Islet of Langerhans (tissue), 1 donor: Measurements from ENCODE around the gene ITGA2B.
"Not testable (repeated sequence)": the region's sequence is repeated elsewhere in the genome, so short reads cannot be mapped to it uniquely, and the experiment has no call there.

Source experiments
- FAIRE-seq: peaks from one replicate; lab custom pipeline; 2011; peaks lifted over from hg19 to GRCh38; lab: Jason Lieb, UNC

The ITGA2B gene

GRCh38 chr17:44368391-44369243 lies 20.8 kb downstream of the ITGA2B start:
- FAIRE-seq, result not testable (repeated sequence)

DNA sequence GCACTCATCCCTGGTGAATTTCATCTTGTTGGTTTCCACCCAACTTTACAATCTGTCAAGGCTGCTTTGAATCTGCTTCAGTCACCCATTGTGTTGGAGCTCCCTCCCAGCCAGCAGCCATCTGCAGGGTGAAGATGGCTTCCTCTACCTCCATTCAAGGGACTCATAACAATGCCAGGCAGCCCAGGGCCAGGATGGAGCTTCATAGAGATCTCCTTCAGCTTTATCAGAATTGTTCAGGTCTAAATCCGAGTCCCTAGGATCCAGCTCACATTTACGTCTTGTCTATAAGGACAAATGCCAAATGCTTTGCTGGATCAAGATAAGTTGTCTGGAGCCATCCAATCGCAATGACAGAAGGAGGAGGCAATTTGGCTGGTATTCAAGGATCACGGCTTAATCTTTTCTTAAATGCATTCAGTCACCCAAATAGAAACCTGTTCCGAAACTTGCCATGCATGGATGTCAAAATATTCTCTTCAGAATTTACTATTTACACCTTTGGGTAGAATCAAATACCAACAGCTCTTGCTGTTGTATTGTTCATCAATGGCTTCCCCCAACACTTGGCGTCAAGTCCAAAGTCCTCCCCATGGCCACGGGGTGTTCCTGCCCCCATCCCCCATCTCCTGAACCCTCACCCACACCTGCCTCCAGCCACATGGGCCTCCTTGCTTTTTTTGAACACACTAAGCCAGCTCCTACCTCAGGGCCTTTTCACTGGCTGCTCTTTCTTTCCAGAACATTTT lies 22.0 kb downstream of the ITGA2B start:
- FAIRE-seq, result no peak

GRCh38 chr17:44365051-44365450 lies 24.4 kb downstream of the ITGA2B start:
- FAIRE-seq, result not testable (repeated sequence)

- FAIRE-seq, result no peak
Measured at GRCh38 chr17:44363613-44364159, 25.8 kb downstream of the ITGA2B start, which contains the start of gene FAM171A2. FAM171A2 (minus strand) TSS chr17:44363853; CDS start chr17:44363714, 139 bp downstream.

GRCh38 chr17:44362949-44363612 lies 26.4 kb downstream of the ITGA2B start:
- FAIRE-seq, result no peak

DNA sequence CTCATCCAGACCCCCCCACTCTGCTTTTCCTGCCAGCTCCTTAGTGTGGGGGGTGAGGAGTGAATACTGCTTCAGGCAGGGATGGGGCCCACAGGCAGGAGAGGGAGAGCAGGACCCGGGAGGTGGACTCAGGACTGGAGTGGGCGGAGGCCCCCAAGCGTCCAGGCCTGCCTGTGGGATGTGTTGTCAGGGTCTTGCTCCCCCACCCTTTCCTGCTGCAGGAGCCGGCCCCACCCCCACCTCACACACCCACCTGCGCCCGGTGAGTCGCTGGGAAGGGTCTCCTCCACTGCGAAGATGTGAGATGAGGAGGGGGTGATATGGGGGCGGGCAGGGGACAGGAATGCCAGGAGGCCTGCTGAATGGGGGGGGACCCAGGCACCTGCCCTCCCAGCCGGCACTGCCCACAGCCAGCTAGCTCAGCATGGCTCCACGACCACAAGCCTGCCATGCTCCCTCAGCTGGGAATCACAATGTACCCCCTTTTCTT lies 26.9 kb downstream of the ITGA2B start:
- no peak for FAIRE-seq

- FAIRE-seq, result no peak
Measured at GRCh38 chr17:44361292-44362260, 27.9 kb downstream of the ITGA2B start.

DNA sequence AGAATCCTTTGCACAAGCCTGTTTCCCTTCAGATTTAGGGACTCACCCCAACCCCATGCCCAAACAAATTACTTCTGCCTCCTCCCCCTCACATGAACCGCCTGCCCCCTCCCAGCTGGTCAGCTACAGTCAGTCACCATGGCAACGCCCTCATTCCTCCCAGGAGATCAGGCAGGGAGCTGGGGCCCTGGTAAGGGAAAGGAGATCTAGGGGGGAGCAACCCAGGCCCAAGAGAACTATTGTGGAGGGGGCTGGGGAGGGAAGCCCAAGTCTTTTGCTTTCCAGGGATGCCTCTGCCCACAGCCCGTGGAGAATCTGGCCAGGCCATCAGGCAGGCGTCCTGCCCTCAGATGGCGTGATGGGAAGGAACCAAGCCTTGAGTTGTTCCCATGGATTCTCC lies 28.6 kb downstream of the ITGA2B start:
- no peak for FAIRE-seq

DNA sequence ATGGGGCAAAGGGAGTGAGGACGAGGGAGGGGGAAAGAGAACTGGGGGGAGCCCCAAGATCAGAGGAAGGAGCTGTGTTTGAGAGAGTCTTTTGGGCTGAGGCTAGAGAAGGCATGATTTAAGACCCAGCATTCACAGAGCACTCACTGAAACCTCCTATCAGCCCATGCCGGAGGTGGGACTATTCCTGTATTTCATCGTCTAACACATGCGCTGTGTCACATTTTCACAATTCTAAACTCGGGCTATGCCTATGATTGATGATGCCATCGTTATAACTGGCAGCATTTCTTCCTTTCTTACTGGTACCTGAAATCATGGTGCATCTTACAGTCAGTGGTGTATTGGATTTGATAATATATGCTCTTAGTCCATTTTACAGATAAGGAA lies 29.3 kb downstream of the ITGA2B start:
- no peak for FAIRE-seq

DNA sequence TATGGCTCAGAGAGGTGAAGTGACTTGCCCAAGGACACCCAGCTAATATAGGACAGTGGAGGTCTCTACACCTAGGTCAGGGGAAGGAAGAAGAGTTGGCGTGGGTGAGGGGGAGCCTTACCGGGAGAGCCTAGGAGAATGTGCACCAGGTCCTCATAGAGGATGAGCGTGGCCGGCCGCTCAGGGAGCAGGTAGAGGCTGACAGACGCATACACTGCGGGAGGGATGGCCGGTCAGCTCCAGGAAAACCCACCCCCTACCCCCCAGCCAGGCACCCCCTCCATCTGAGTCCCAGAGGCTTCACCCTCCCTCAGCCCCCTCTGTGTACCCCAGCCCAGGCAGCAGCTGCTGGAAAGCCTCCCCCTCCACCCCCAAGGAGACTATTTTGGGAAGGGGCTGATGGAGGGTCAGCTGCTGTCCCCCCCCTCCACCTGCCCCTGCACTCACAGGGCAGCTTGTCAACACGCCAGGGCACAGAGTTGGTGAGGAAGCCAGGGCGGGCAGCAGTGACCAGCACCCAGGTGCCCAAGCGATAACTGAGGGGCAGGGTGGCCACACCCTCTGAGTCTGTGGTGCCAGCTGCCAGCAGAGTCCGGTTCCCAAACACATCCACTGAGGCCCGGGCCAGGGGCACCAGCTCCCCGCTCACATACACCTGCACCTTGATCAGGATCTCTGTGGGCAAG lies 29.8 kb downstream of the ITGA2B start:
- no peak for FAIRE-seq

- no peak for FAIRE-seq
Measured at GRCh38 chr17:44359006-44359405, 30.4 kb downstream of the ITGA2B start.

- FAIRE-seq, result no peak
Measured at GRCh38 chr17:44358066-44358465, 31.4 kb downstream of the ITGA2B start.

GRCh38 chr17:44356241-44356640 lies 33.2 kb downstream of the ITGA2B start:
- FAIRE-seq, result no peak

- no peak for FAIRE-seq
Measured at GRCh38 chr17:44355642-44356099, 33.8 kb downstream of the ITGA2B start.

- no peak for FAIRE-seq
Measured at GRCh38 chr17:44354582-44355561, 34.6 kb downstream of the ITGA2B start.

- no peak for FAIRE-seq
Measured at GRCh38 chr17:44353672-44354331, 35.6 kb downstream of the ITGA2B start.

DNA sequence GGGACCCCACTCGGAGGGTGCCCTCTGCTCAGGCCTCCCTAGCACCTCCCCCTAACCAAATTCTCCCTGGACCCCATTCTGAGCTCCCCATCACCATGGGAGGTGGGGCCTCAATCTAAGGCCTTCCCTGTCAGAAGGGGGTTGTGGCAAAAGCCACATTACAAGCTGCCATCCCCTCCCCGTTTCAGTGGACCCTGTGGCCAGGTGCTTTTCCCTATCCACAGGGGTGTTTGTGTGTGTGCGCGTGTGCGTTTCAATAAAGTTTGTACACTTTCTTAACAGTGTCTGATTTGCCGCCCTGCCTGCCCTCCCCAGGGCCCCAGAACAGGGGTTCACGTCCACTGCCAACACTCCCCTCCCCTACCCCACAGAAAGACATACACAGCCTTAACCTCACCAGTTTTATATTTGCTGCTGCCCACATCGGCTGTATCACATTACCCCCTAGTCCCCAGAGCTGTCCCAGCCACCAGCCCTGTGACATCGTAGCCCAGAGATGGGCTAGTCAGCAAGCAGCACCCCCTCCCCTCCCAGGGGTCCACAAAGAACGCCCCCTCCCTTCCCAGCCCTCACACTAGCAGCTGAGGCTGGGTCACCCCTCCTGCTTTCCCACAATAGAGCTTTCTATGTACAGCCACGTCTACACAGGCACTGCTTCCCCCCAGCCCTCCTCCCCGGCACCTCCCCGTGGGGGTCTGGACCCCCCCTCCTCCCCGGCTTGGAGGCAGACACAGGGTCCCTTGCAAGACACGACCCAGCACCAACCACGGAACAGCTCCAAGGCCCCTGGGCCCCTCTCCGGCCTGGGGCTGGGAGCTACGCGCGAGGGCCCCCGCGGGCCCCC lies 36.4 kb downstream of the ITGA2B start:
- FAIRE-seq, result no peak
